Fibroblast of lung (primary cell): Measurements from ENCODE around the gene KRTAP4-2.

Experiments used
- CTCF ChIP-seq, 2 donors: IDR thresholded peaks in 1 of 2; conservative IDR thresholded peaks in 1 of 2; 1 replicate in 1 of 2; 2 replicates in 1 of 2; pipeline ENCODE4 v1.5.1; 2011 to 2012; ENCODE audit warnings: low read length in 2 of 2, control low read depth in 1 of 2, inconsistent platforms in 1 of 2, low read depth in 1 of 2, mild to moderate bottlenecking in 1 of 2
- EZH2 ChIP-seq: IDR thresholded peaks from 2 replicates; pipeline ENCODE4 v1.5.1; 2012; ENCODE audit warnings: low read length, control low read depth, mild to moderate bottlenecking; ENCODE audit errors: missing control alignments

- TF ChIP-seq CTCF (conservative IDR thresholded peaks at IDR 0.05 in 1 of 2, IDR thresholded peaks at IDR 0.05 in 1 of 2; ENCODE audit: low read depth in 1 of 2, low read length in 2 of 2) (no peak), EZH2 (no peak)
Measured at GRCh38 chr17:41144846-41145245, 33.2 kb downstream of the KRTAP4-2 start.
